GM23338 (cell line): ENCODE data around the gene UGT1A4. TPM values are rescaled to one million over a fixed set of nuclear protein-coding genes. Genes with fewer than 3 reads are reported as not detected.

Source experiments
- ATAC-seq: fragments of 200-7000 bp; cut with Tn5 transposase; 3 replicates; pipeline ENCODE4 v1.9.1; 2020
- DNase-seq: peaks from one replicate; pipeline ENCODE4 v3.0.0-alpha.2; 2015; ENCODE audit warnings: low spot score
- H2AFZ ChIP-seq: fragments of 200-600 bp; sonication (generic); 2 replicates; pipeline ENCODE4 v1.8.0; 2016; ENCODE audit warnings: antibody characterized with exemption, mild to moderate bottlenecking, moderate library complexity
- H3F3A ChIP-seq: fragments of 200-600 bp; sonication (generic); replicated peaks from 2 replicates; pipeline ENCODE4 v1.8.0; 2017; ENCODE audit warnings: antibody characterized with exemption, mixed run types, low read depth
- H3K27ac ChIP-seq: fragments of 200-600 bp; sonication (generic); 2 replicates; pipeline ENCODE4 v1.6.1; 2016; ENCODE audit warnings: low read depth
- H3K27me3 ChIP-seq: fragments of 200-600 bp; sonication (generic); 2 replicates; pipeline ENCODE4 v1.8.0; 2016; ENCODE audit warnings: mild to moderate bottlenecking, mixed run types, moderate library complexity; ENCODE audit not compliant: insufficient read depth
- H3K36me3 ChIP-seq: fragments of 200-600 bp; sonication (generic); 2 replicates; pipeline ENCODE4 v1.8.0; 2016; ENCODE audit warnings: mild to moderate bottlenecking; ENCODE audit not compliant: insufficient read depth
- H3K4me1 ChIP-seq: fragments of 200-600 bp; sonication (generic); 2 replicates; pipeline ENCODE4 v1.8.0; 2016; ENCODE audit warnings: mild to moderate bottlenecking, moderate library complexity; ENCODE audit not compliant: insufficient read depth
- H3K4me2 ChIP-seq: fragments of 200-600 bp; sonication (generic); 2 replicates; pipeline ENCODE4 v1.7.1; 2017; ENCODE audit warnings: mixed run types
- H3K4me3 ChIP-seq: fragments of 200-600 bp; sonication (generic); 2 replicates; pipeline ENCODE4 v1.6.1; 2016; ENCODE audit warnings: mixed run types
- H3K79me2 ChIP-seq: fragments of 200-600 bp; sonication (generic); replicated peaks from 2 replicates; pipeline ENCODE4 v1.8.0; 2017; ENCODE audit warnings: mild to moderate bottlenecking; ENCODE audit not compliant: insufficient read depth
- H3K9me2 ChIP-seq: fragments of 200-600 bp; sonication (generic); 2 replicates; pipeline ENCODE4 v1.8.0; 2017; ENCODE audit not compliant: insufficient read depth
- H4K20me1 ChIP-seq: fragments of 200-600 bp; sonication (generic); replicated peaks from 2 replicates; pipeline ENCODE4 v1.8.0; 2017; ENCODE audit warnings: mild to moderate bottlenecking; ENCODE audit not compliant: insufficient read depth
- H3K27ac Mint-ChIP-seq: 2 replicates; pipeline ENCODE4 v1.8.0; 2020; ENCODE audit warnings: inconsistent platforms, mild to moderate bottlenecking, moderate library complexity, mixed read lengths
- H3K27me3 Mint-ChIP-seq: 3 replicates; pipeline ENCODE4 v1.8.0; 2022; ENCODE audit warnings: low read depth, mild to moderate bottlenecking, moderate library complexity, mixed read lengths, inconsistent platforms; ENCODE audit not compliant: insufficient read depth, poor library complexity
- H3K36me3 Mint-ChIP-seq: 3 replicates; pipeline ENCODE4 v1.8.0; 2021; ENCODE audit warnings: low read depth, mild to moderate bottlenecking, inconsistent platforms, moderate library complexity, mixed read lengths
- H3K4me1 Mint-ChIP-seq: 3 replicates; pipeline ENCODE4 v1.8.0; 2020; ENCODE audit warnings: mild to moderate bottlenecking, inconsistent platforms, mixed read lengths
- H3K4me3 Mint-ChIP-seq: 3 replicates; pipeline ENCODE4 v1.8.0; 2021; ENCODE audit warnings: moderate library complexity, mild to moderate bottlenecking, inconsistent platforms, mixed read lengths
- H3K9me3 Mint-ChIP-seq: 3 replicates; pipeline ENCODE4 v1.8.0; 2020; ENCODE audit warnings: moderate library complexity, mild to moderate bottlenecking, inconsistent platforms, mixed read lengths
- polyA plus RNA-seq: library from polyadenylated mRNA; unstranded; fragments of >200 nt; fragmentation: Nextera tagmentation; extraction: Ambion mirVana; gene quantifications from 2 replicates; pipeline ENCODE4 v1.2.1, GENCODE V29; 2016
- total RNA-seq: library from RNA; depleted of rRNA; stranded (reverse); fragments of >200 nt; shearing (Covaris generic); gene quantifications from 2 replicates; pipeline ENCODE4 v1.2.3, GENCODE V29; 2014
- TF ChIP-seq, protein P1 (sequence below): fragments of 250-450 bp; sonication (Bioruptor Pico); IDR thresholded peaks from 2 replicates; pipeline ENCODE4 v1.5.0; 2020; ENCODE audit warnings: mild to moderate bottlenecking, moderate library complexity
- TF ChIP-seq, protein P2 (sequence below): IDR thresholded peaks from 2 replicates; pipeline ENCODE4 v1.6.1; 2016; ENCODE audit warnings: antibody characterized with exemption

The UGT1A4 gene
- total and polyA plus RNA-seq, 2 experiments from 2014 or later: not detected

DNA sequence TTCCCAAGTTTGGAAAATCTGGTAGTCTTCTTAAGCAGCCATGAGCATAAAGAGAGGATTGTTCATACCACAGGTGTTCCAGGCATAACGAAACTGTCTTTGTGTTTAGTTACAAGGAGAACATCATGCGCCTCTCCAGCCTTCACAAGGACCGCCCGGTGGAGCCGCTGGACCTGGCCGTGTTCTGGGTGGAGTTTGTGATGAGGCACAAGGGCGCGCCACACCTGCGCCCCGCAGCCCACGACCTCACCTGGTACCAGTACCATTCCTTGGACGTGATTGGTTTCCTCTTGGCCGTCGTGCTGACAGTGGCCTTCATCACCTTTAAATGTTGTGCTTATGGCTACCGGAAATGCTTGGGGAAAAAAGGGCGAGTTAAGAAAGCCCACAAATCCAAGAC lies 53.6 kb downstream of the UGT1A4 start:
- Histone ChIP-seq H3K36me3 (no peaks in the 10 kb centered on the region), H3K27me3 (no peaks in the 10 kb centered on the region), H3K4me3 (no peak overlapping the region), H3K4me2 (no peak overlapping the region), H2AFZ (no peak overlapping the region), H3K79me2 (no peaks in the 10 kb centered on the region), H3F3A (no peaks in the 10 kb centered on the region), H3K27ac (no peak overlapping the region), H3K4me1 (no peaks in the 10 kb centered on the region), H4K20me1 (no peaks in the 10 kb centered on the region), H3K9me2 (no peaks in the 10 kb centered on the region)
- DNase-seq: no peak
- Mint-ChIP-seq H3K36me3 (peaks cover 4% of the 10 kb centered on the region; the same call in 2 of the 3 replicates), H3K27me3 (no peaks in the 10 kb centered on the region), H3K9me3 (peaks cover 22% of the 10 kb centered on the region), H3K27ac (no peak overlapping the region), H3K4me3 (no peak overlapping the region), H3K4me1 (peaks cover 9% of the 10 kb centered on the region)
- no peak for ATAC-seq
- TF ChIP-seq, protein P1, sequence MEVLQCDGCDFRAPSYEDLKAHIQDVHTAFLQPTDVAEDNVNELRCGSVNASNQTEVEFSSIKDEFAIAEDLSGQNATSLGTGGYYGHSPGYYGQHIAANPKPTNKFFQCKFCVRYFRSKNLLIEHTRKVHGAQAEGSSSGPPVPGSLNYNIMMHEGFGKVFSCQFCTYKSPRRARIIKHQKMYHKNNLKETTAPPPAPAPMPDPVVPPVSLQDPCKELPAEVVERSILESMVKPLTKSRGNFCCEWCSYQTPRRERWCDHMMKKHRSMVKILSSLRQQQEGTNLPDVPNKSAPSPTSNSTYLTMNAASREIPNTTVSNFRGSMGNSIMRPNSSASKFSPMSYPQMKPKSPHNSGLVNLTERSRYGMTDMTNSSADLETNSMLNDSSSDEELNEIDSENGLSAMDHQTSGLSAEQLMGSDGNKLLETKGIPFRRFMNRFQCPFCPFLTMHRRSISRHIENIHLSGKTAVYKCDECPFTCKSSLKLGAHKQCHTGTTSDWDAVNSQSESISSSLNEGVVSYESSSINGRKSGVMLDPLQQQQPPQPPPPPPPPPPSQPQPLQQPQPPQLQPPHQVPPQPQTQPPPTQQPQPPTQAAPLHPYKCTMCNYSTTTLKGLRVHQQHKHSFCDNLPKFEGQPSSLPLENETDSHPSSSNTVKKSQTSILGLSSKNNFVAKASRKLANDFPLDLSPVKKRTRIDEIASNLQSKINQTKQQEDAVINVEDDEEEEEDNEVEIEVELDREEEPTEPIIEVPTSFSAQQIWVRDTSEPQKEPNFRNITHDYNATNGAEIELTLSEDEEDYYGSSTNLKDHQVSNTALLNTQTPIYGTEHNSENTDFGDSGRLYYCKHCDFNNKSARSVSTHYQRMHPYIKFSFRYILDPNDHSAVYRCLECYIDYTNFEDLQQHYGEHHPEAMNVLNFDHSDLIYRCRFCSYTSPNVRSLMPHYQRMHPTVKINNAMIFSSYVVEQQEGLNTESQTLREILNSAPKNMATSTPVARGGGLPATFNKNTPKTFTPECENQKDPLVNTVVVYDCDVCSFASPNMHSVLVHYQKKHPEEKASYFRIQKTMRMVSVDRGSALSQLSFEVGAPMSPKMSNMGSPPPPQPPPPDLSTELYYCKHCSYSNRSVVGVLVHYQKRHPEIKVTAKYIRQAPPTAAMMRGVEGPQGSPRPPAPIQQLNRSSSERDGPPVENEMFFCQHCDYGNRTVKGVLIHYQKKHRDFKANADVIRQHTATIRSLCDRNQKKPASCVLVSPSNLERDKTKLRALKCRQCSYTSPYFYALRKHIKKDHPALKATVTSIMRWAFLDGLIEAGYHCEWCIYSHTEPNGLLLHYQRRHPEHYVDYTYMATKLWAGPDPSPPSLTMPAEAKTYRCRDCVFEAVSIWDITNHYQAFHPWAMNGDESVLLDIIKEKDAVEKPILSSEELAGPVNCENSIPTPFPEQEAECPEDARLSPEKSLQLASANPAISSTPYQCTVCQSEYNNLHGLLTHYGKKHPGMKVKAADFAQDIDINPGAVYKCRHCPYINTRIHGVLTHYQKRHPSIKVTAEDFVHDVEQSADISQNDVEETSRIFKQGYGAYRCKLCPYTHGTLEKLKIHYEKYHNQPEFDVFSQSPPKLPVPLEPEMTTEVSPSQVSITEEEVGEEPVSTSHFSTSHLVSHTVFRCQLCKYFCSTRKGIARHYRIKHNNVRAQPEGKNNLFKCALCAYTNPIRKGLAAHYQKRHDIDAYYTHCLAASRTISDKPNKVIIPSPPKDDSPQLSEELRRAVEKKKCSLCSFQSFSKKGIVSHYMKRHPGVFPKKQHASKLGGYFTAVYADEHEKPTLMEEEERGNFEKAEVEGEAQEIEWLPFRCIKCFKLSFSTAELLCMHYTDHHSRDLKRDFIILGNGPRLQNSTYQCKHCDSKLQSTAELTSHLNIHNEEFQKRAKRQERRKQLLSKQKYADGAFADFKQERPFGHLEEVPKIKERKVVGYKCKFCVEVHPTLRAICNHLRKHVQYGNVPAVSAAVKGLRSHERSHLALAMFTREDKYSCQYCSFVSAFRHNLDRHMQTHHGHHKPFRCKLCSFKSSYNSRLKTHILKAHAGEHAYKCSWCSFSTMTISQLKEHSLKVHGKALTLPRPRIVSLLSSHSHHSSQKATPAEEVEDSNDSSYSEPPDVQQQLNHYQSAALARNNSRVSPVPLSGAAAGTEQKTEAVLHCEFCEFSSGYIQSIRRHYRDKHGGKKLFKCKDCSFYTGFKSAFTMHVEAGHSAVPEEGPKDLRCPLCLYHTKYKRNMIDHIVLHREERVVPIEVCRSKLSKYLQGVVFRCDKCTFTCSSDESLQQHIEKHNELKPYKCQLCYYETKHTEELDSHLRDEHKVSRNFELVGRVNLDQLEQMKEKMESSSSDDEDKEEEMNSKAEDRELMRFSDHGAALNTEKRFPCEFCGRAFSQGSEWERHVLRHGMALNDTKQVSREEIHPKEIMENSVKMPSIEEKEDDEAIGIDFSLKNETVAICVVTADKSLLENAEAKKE (CRISPR knock-in tag): no peak

DNA sequence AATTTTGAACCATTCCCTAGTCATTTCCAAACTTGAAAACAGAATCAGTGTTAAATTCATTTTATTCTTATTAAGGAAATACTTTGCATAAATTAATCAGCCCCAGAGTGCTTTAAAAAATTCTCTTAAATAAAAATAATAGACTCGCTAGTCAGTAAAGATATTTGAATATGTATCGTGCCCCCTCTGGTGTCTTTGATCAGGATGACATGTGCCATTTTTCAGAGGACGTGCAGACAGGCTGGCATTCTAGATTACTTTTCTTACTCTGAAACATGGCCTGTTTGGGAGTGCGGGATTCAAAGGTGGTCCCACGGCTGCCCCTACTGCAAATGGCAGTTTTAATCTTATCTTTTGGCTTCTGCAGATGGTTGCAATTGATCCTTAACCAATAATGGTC lies 54.0 kb downstream of the UGT1A4 start:
- no peaks in the 10 kb centered on the region for H3K4me1 ChIP-seq
- H3K36me3 ChIP-seq: no peaks in the 10 kb centered on the region
- Mint-ChIP-seq H3K4me3 (no peak overlapping the region), H3K27ac (no peak overlapping the region), H3K4me1 (peaks cover 7% of the 10 kb centered on the region), H3K27me3 (no peaks in the 10 kb centered on the region), H3K36me3 (peaks cover 4% of the 10 kb centered on the region; the same call in 2 of the 3 replicates), H3K9me3 (peaks cover 22% of the 10 kb centered on the region)
- H3K27me3 ChIP-seq: no peaks in the 10 kb centered on the region
- no peak overlapping the region for H3K4me3 ChIP-seq
- H3K9me2 ChIP-seq: no peaks in the 10 kb centered on the region
- ATAC-seq (no peak), DNase-seq (no peak)
- TF ChIP-seq, protein P2, sequence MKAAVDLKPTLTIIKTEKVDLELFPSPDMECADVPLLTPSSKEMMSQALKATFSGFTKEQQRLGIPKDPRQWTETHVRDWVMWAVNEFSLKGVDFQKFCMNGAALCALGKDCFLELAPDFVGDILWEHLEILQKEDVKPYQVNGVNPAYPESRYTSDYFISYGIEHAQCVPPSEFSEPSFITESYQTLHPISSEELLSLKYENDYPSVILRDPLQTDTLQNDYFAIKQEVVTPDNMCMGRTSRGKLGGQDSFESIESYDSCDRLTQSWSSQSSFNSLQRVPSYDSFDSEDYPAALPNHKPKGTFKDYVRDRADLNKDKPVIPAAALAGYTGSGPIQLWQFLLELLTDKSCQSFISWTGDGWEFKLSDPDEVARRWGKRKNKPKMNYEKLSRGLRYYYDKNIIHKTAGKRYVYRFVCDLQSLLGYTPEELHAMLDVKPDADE: no peak
- no peak overlapping the region for H2AFZ ChIP-seq
- no peaks in the 10 kb centered on the region for H3K79me2 ChIP-seq
- no peak overlapping the region for H3K27ac ChIP-seq
- no peaks in the 10 kb centered on the region for H3F3A ChIP-seq
- H3K4me2 ChIP-seq: no peak overlapping the region
- H4K20me1 ChIP-seq: no peaks in the 10 kb centered on the region
